A673 (cell line): ENCODE measurements around the gene FAM222B.

Source experiments
- EZH2 ChIP-seq: fragments of 200-600 bp; sonication (generic); IDR thresholded peaks from 2 replicates; pipeline ENCODE4 v1.6.1; 2017; ENCODE audit warnings: borderline replicate concordance, low read depth, mild to moderate bottlenecking, mixed read lengths, antibody characterized with exemption, low read length; ENCODE audit not compliant: poor library complexity, severe bottlenecking
- TF ChIP-seq, protein P1 (sequence below): fragments of 300-800, 200-600 bp; sonication (generic); conservative IDR thresholded peaks from 2 replicates; pipeline ENCODE4 v1.5.1; 2017; ENCODE audit warnings: low read depth, mild to moderate bottlenecking, antibody characterized with exemption, low read length, moderate library complexity, mixed read lengths

- TF ChIP-seq, protein P1, sequence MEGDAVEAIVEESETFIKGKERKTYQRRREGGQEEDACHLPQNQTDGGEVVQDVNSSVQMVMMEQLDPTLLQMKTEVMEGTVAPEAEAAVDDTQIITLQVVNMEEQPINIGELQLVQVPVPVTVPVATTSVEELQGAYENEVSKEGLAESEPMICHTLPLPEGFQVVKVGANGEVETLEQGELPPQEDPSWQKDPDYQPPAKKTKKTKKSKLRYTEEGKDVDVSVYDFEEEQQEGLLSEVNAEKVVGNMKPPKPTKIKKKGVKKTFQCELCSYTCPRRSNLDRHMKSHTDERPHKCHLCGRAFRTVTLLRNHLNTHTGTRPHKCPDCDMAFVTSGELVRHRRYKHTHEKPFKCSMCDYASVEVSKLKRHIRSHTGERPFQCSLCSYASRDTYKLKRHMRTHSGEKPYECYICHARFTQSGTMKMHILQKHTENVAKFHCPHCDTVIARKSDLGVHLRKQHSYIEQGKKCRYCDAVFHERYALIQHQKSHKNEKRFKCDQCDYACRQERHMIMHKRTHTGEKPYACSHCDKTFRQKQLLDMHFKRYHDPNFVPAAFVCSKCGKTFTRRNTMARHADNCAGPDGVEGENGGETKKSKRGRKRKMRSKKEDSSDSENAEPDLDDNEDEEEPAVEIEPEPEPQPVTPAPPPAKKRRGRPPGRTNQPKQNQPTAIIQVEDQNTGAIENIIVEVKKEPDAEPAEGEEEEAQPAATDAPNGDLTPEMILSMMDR: no peak
- no peak for TF ChIP-seq EZH2
Measured at GRCh38 chr17:28807925-28808634, 34.5 kb downstream of the FAM222B start.
